OCI-LY3 (cell line): ENCODE measurements around the gene SDK1.

ENCODE experiments used
- H2AFZ ChIP-seq: fragments of 200-600, 300-600 bp; shearing (Covaris generic); 2 replicates; pipeline ENCODE4 v1.6.0; 2014; ENCODE audit warnings: antibody characterized with exemption, low read depth, low read length
- H3K27ac ChIP-seq: fragments of 200-600, 300-600 bp; sonication (generic); 2 replicates; pipeline ENCODE4 v1.5.1; 2014; ENCODE audit warnings: mild to moderate bottlenecking, low read length, moderate library complexity, mixed read lengths
- H3K27me3 ChIP-seq: fragments of 200-600, 300-600 bp; sonication (generic); 2 replicates; pipeline ENCODE4 v1.6.1; 2014; ENCODE audit warnings: low read depth, low read length, mixed read lengths
- H3K36me3 ChIP-seq: fragments of 200-600, 300-600 bp; sonication (generic); replicated peaks from 2 replicates; pipeline ENCODE3; 2014; ENCODE audit warnings: low read depth, low read length, mixed read lengths
- H3K4me1 ChIP-seq: fragments of 300-600, 200-600 bp; sonication (generic); 2 replicates; pipeline ENCODE4 v1.6.1; 2014; ENCODE audit warnings: low read length, mixed read lengths
- H3K4me2 ChIP-seq: fragments of 200-600, 300-600 bp; sonication (generic); 2 replicates; pipeline ENCODE4 v1.6.1; 2014; ENCODE audit warnings: low read length, mixed read lengths
- H3K4me3 ChIP-seq: fragments of 300-600, 200-600 bp; sonication (generic); 2 replicates; pipeline ENCODE4 v1.5.1; 2014; ENCODE audit warnings: antibody characterized with exemption, mild to moderate bottlenecking, low read length, moderate library complexity
- H3K79me2 ChIP-seq: fragments of 300-600, 200-600 bp; shearing (Covaris generic); 2 replicates; pipeline ENCODE4 v1.6.1; 2014; ENCODE audit warnings: mild to moderate bottlenecking, low read length, mixed read lengths
- H3K9ac ChIP-seq: fragments of 300-600, 200-600 bp; shearing (Covaris generic); 2 replicates; pipeline ENCODE4 v1.6.0; 2014; ENCODE audit warnings: mild to moderate bottlenecking, low read length, moderate library complexity
- H3K9me3 ChIP-seq: fragments of 200-600, 300-600 bp; shearing (Covaris generic); 2 replicates; pipeline ENCODE4 v1.6.1; 2014; ENCODE audit warnings: low read length, mixed read lengths; ENCODE audit not compliant: insufficient read depth
- H4K20me1 ChIP-seq: fragments of 200-600, 300-600 bp; sonication (generic); 2 replicates; pipeline ENCODE4 v1.6.1; 2016; ENCODE audit warnings: low read length, mixed read lengths; ENCODE audit not compliant: insufficient read depth
- CTCF ChIP-seq: fragments of 200-600, 300-600 bp; sonication (generic); IDR thresholded peaks from 2 replicates; pipeline ENCODE4 v1.5.1; 2014; ENCODE audit warnings: antibody characterized with exemption, low read length, low read depth
- EZH2phosphoT487 ChIP-seq: fragments of 200-600 bp; shearing (Covaris generic); IDR thresholded peaks from 2 replicates; pipeline ENCODE4 v1.6.1; 2018; ENCODE audit warnings: antibody characterized with exemption, mixed run types, low read depth

Gene SDK1

GRCh38 chr7:3270362-3270761 lies 30.7 kb upstream of the SDK1 start:
- no peak overlapping the region for H3K27ac ChIP-seq
- H3K27me3 ChIP-seq: no peaks in the 10 kb centered on the region
- no peaks in the 10 kb centered on the region for H3K9me3 ChIP-seq
- no peak overlapping the region for H3K4me3 ChIP-seq
- TF ChIP-seq EZH2phosphoT487: no peak
- TF ChIP-seq CTCF: no peak
- no peaks in the 10 kb centered on the region for H3K36me3 ChIP-seq
- H4K20me1 ChIP-seq: no peaks in the 10 kb centered on the region
- no peak overlapping the region for H2AFZ ChIP-seq
- H3K79me2 ChIP-seq: no peaks in the 10 kb centered on the region
- H3K4me2 ChIP-seq: no peak overlapping the region
- no peaks in the 10 kb centered on the region for H3K4me1 ChIP-seq
- no peak overlapping the region for H3K9ac ChIP-seq

GRCh38 chr7:3271298-3271697 lies 29.8 kb upstream of the SDK1 start:
- Histone ChIP-seq H3K9ac (no peak overlapping the region), H3K79me2 (no peaks in the 10 kb centered on the region), H3K27me3 (no peaks in the 10 kb centered on the region), H2AFZ (no peak overlapping the region), H3K9me3 (no peaks in the 10 kb centered on the region), H3K4me1 (no peaks in the 10 kb centered on the region), H3K4me2 (no peak overlapping the region), H3K27ac (no peak overlapping the region), H3K36me3 (no peaks in the 10 kb centered on the region), H3K4me3 (no peak overlapping the region), H4K20me1 (no peaks in the 10 kb centered on the region)
- no peak for TF ChIP-seq CTCF
- no peak for TF ChIP-seq EZH2phosphoT487

- Histone ChIP-seq H3K9ac (no peak overlapping the region), H2AFZ (no peak overlapping the region), H4K20me1 (no peaks in the 10 kb centered on the region), H3K4me1 (no peaks in the 10 kb centered on the region), H3K4me2 (no peak overlapping the region), H3K27me3 (no peaks in the 10 kb centered on the region), H3K79me2 (no peaks in the 10 kb centered on the region), H3K27ac (no peak overlapping the region), H3K9me3 (no peaks in the 10 kb centered on the region), H3K4me3 (no peak overlapping the region), H3K36me3 (no peaks in the 10 kb centered on the region)
- no peak for TF ChIP-seq CTCF
- no peak for TF ChIP-seq EZH2phosphoT487
Measured at GRCh38 chr7:3272691-3273141, 28.3 kb upstream of the SDK1 start.

GRCh38 chr7:3274131-3274530 lies 26.9 kb upstream of the SDK1 start:
- Histone ChIP-seq H3K36me3 (no peaks in the 10 kb centered on the region), H3K27me3 (no peaks in the 10 kb centered on the region)
- no peak for TF ChIP-seq CTCF

More at GRCh38 chr7:3274131-3274530, 26.9 kb upstream of the SDK1 start:
- Histone ChIP-seq H3K4me3 (no peak overlapping the region), H3K9ac (no peak overlapping the region), H3K4me2 (no peak overlapping the region), H2AFZ (no peak overlapping the region), H3K4me1 (no peaks in the 10 kb centered on the region), H3K9me3 (no peaks in the 10 kb centered on the region), H3K79me2 (no peaks in the 10 kb centered on the region), H4K20me1 (no peaks in the 10 kb centered on the region), H3K27ac (no peak overlapping the region)
